H1 (cell line): Measurements from ENCODE around the gene NYAP2. TPM values are rescaled to one million over a fixed set of nuclear protein-coding genes. Genes with fewer than 3 reads are reported as not detected.

ENCODE experiments used
- CTCF ChIA-PET: fragments of 300-600 bp; sonication (Branson Sonifier 250); formaldehyde crosslinking; loops from one replicate; lab custom pipeline; 2021; ENCODE audit not compliant: partially characterized antibody; lab: Charles Lee
- POLR2A ChIA-PET: fragments of 300-600 bp; sonication (Branson Sonifier 250); formaldehyde crosslinking; loops from one replicate; lab custom pipeline; 2021; ENCODE audit warnings: inconsistent platforms; ENCODE audit not compliant: partially characterized antibody; lab: Charles Lee
- DNase-seq, 2 experiments: peaks; one replicate each; pipeline versions ENCODE4 v3.0.0 to v3.0.0-alpha.2; 2010 to 2022; ENCODE audit warnings: low spot score in 2 of 2, low read depth in 1 of 2, mixed read lengths in 1 of 2
- FAIRE-seq: peaks from 2 replicates; lab custom pipeline; 2011; peaks lifted over from hg19 to GRCh38; lab: Jason Lieb, UNC
- H2AFZ ChIP-seq: 2 replicates; pipeline ENCODE4 v1.8.1; 2012; ENCODE audit warnings: low read length, inconsistent platforms
- H2AK5ac ChIP-seq: 2 replicates; pipeline ENCODE4 v1.6.1; 2013; ENCODE audit warnings: low read depth, low read length
- H2BK120ac ChIP-seq: replicated peaks from 2 replicates; pipeline ENCODE3; 2013; ENCODE audit warnings: low read depth, low read length, inconsistent platforms
- H2BK12ac ChIP-seq: 2 replicates; pipeline ENCODE4 v1.6.1; 2013; ENCODE audit warnings: low read depth, low read length
- H2BK15ac ChIP-seq: 2 replicates; pipeline ENCODE4 v1.6.1; 2013; ENCODE audit warnings: low read length
- H2BK20ac ChIP-seq: 2 replicates; pipeline ENCODE4 v1.6.1; 2013; ENCODE audit warnings: low read length
- H2BK5ac ChIP-seq: 2 replicates; pipeline ENCODE4 v1.6.1; 2013; ENCODE audit warnings: low read depth, low read length
- H3K14ac ChIP-seq: 2 replicates; pipeline ENCODE4 v1.6.1; 2013; ENCODE audit warnings: inconsistent platforms; ENCODE audit not compliant: insufficient read length
- H3K18ac ChIP-seq: 2 replicates; pipeline ENCODE4 v1.6.1; 2013; ENCODE audit warnings: low read length; ENCODE audit errors: extremely low read depth
- H3K23ac ChIP-seq: 2 replicates; pipeline ENCODE4 v1.6.1; 2013; ENCODE audit warnings: inconsistent platforms; ENCODE audit not compliant: insufficient read length
- H3K23me2 ChIP-seq: 2 replicates; pipeline ENCODE4 v1.6.1; 2013; ENCODE audit warnings: low read depth, low read length
- H3K27ac ChIP-seq: 2 replicates; pipeline ENCODE4 v1.6.1; 2011; ENCODE audit warnings: low read depth, low read length, inconsistent platforms
- H3K27me3 ChIP-seq, 4 experiments: replicated peaks in 1 of 4; 1 replicate in 1 of 4; 2 replicates in 3 of 4; pipeline versions ENCODE4 v1.6.1 to v1.8.1; 2011 to 2013; ENCODE audit warnings: low read length in 3 of 4, mild to moderate bottlenecking in 3 of 4, inconsistent platforms in 2 of 4, mixed read lengths in 2 of 4, moderate library complexity in 1 of 4; ENCODE audit not compliant: control insufficient read depth in 3 of 4, insufficient read depth in 3 of 4; ENCODE audit errors: extremely low read depth in 1 of 4
- H3K36me3 ChIP-seq, 4 experiments: 2 replicates each; pipeline versions ENCODE4 v1.6.1 to v1.8.1; 2011 to 2013; ENCODE audit warnings: mild to moderate bottlenecking in 4 of 4, low read length in 3 of 4, moderate library complexity in 2 of 4, control low read depth in 1 of 4, inconsistent platforms in 1 of 4; ENCODE audit not compliant: insufficient read depth in 4 of 4, control insufficient read depth in 2 of 4
- H3K4ac ChIP-seq: replicated peaks from 2 replicates; pipeline ENCODE3; 2013; ENCODE audit warnings: low read length, low read depth, mixed read lengths, inconsistent platforms; ENCODE audit not compliant: insufficient read length
- H3K4me1 ChIP-seq, 4 experiments: replicated peaks in 1 of 4; 1 replicate in 1 of 4; 2 replicates in 3 of 4; pipeline versions ENCODE4 v1.6.1 to v1.8.1; 2011 to 2013; ENCODE audit warnings: low read length in 3 of 4, inconsistent platforms in 2 of 4, mixed read lengths in 1 of 4; ENCODE audit not compliant: insufficient read depth in 4 of 4, control insufficient read depth in 3 of 4
- H3K4me2 ChIP-seq, 2 experiments: 2 replicates each; pipeline versions ENCODE4 v1.6.1 to v1.8.1; 2011 to 2013; ENCODE audit warnings: low read depth in 2 of 2, low read length in 2 of 2, control low read depth in 1 of 2, inconsistent platforms in 1 of 2, mild to moderate bottlenecking in 1 of 2; ENCODE audit not compliant: insufficient read depth in 1 of 2
- H3K4me3 ChIP-seq, 4 experiments: fragments of 200-600, 300-600 bp in 1 of 4; sonication (generic), shearing (Covaris generic), sonication (Bioruptor Twin) in 1 of 4; 2 replicates each; pipeline versions ENCODE4 v1.5.1 to v1.8.1; 2011 to 2016; ENCODE audit warnings: low read length in 4 of 4, low read depth in 3 of 4, control low read depth in 2 of 4, inconsistent platforms in 2 of 4, mild to moderate bottlenecking in 2 of 4, mixed read lengths in 1 of 4, moderate library complexity in 1 of 4; ENCODE audit not compliant: insufficient read depth in 2 of 4; ENCODE audit errors: extremely low read depth in 1 of 4
- H3K56ac ChIP-seq: replicated peaks from 2 replicates; pipeline ENCODE3; 2013; ENCODE audit warnings: low read depth, mild to moderate bottlenecking, mixed read lengths, low read length, inconsistent platforms; ENCODE audit not compliant: insufficient read length
- H3K79me1 ChIP-seq: 2 replicates; pipeline ENCODE4 v1.6.1; 2013; ENCODE audit warnings: low read depth, low read length, control low read depth
- H3K79me2 ChIP-seq, 2 experiments: 2 replicates each; pipeline versions ENCODE4 v1.6.1 to v1.8.1; 2012 to 2013; ENCODE audit warnings: low read length in 2 of 2, mild to moderate bottlenecking in 2 of 2, inconsistent platforms in 1 of 2; ENCODE audit not compliant: insufficient read depth in 2 of 2, control insufficient read depth in 1 of 2
- H3K9ac ChIP-seq, 4 experiments: replicated peaks in 1 of 4; 1 replicate in 1 of 4; 2 replicates in 3 of 4; pipeline versions ENCODE4 v1.6.1 to v1.8.1; 2011 to 2013; ENCODE audit warnings: low read depth in 3 of 4, low read length in 3 of 4, control low read depth in 2 of 4, mild to moderate bottlenecking in 2 of 4, moderate library complexity in 2 of 4, inconsistent platforms in 1 of 4; ENCODE audit errors: extremely low read depth in 1 of 4
- H3K9me3 ChIP-seq, 2 experiments: 2 replicates each; pipeline versions ENCODE4 v1.6.1 to v1.8.1; 2012 to 2013; ENCODE audit warnings: mild to moderate bottlenecking in 2 of 2, moderate library complexity in 2 of 2, control low read depth in 1 of 2, inconsistent platforms in 1 of 2, low read depth in 1 of 2, low read length in 1 of 2, mixed read lengths in 1 of 2; ENCODE audit not compliant: insufficient read depth in 2 of 2
- H4K20me1 ChIP-seq, 2 experiments: replicated peaks in 1 of 2; 2 replicates each; pipeline versions ENCODE3 to v1.8.1; 2011 to 2013; ENCODE audit warnings: inconsistent platforms in 2 of 2, low read length in 2 of 2, mild to moderate bottlenecking in 1 of 2; ENCODE audit not compliant: insufficient read depth in 2 of 2, control insufficient read depth in 1 of 2
- H4K5ac ChIP-seq: 2 replicates; pipeline ENCODE4 v1.6.1; 2013; ENCODE audit warnings: low read length, low read depth, mixed read lengths, inconsistent platforms; ENCODE audit not compliant: insufficient read length
- H4K8ac ChIP-seq: 2 replicates; pipeline ENCODE4 v1.8.0; 2013; ENCODE audit warnings: mild to moderate bottlenecking, moderate library complexity, low read length, inconsistent platforms; ENCODE audit not compliant: insufficient read depth; ENCODE audit errors: extremely low read depth
- H4K91ac ChIP-seq: replicated peaks from 2 replicates; pipeline ENCODE3; 2013; ENCODE audit warnings: low read length, mixed read lengths, inconsistent platforms; ENCODE audit not compliant: insufficient read length
- WGBS, 2 experiments: shearing (Covaris generic) in 1 of 2; methylation state at CpG; one replicate each; pipeline versions ENCODE4 v1.1.6 to v1.1.7; 2013 to 2015; ENCODE audit warnings: low lambda C conversion rate in 2 of 2, mixed read lengths in 2 of 2, inconsistent platforms in 1 of 2, low coverage in 1 of 2, missing lambda C conversion rate in 1 of 2; ENCODE audit not compliant: insufficient replicate concordance in 2 of 2, insufficient coverage in 1 of 2, insufficient read length in 1 of 2; ENCODE audit errors: extremely low coverage in 1 of 2, missing lambda C conversion rate in 1 of 2; 5-methylcytosine and 5-hydroxymethylcytosine counted together
- polyA plus RNA-seq, 7 experiments: library from polyadenylated mRNA; depleted of rRNA in 3 of 7; stranded (reverse) in 5 of 7; unstranded in 2 of 7; fragments of >200 nt in 5 of 7; fragments of 200-250 nt in 2 of 7; gene quantifications; 1 replicate in 5 of 7; 2 replicates in 1 of 7; 4 replicates in 1 of 7; pipeline versions ENCODE4 v1.2.1 to v1.2.3, GENCODE V29; 2011 to 2013; ENCODE audit warnings: missing spikeins in 2 of 7, mixed read lengths in 2 of 7
- total RNA-seq: library from RNA; stranded (reverse); fragmentation: NEBNext Ultra II Directional; extraction: Animal tissue kit (Norgen Biotek cat#: 25700); gene quantifications from 2 replicates; pipeline ENCODE4 v1.2.1, GENCODE V29; 2021
- TF ChIP-seq, protein P1 (sequence below), 3 experiments: IDR thresholded peaks; 1 replicate in 2 of 3; 2 replicates in 1 of 3; pipeline versions ENCODE4 v1.5.1 to v1.6.1; 2011; ENCODE audit warnings: low read length in 3 of 3, mild to moderate bottlenecking in 3 of 3, inconsistent platforms in 2 of 3, low read depth in 1 of 3, moderate library complexity in 1 of 3; ENCODE audit not compliant: insufficient read depth in 1 of 3; ENCODE audit errors: control extremely low read depth in 1 of 3

The NYAP2 gene
- total and polyA plus RNA-seq, 2 of the 8 experiments (the other 6 are each of a cell fraction or from before 2014, with no cell fraction given): not detected

DNA sequence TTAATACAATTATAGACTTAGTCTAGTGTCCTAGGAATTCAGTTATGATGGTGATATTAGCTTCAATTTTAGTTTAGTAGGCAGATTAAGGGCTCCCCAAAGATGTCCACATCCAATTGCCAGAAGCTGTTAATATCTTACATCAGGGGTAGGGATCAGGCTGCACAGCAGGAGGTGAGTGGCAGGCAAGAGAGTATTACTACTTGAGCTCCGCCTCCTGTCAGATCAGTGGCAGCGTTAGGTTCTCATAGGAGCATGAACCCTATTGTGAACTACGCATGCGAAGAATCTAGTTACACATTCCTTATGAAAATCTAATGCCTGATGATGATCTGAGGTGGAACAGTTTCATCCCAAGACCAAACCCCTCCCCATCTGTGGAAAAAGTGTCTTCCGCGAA is 54.9 kb downstream of the NYAP2 start:
- ChIA-PET POLR2A (no interaction called here), CTCF (interaction anchor here (1.3 kb wide), 1 partner anchor 11 kb away, joined by 3 read pairs; no protein-coding TSS in a partner anchor)
- WGBS, 2 experiments: 92% methylated on average over 6 of the region's 6 CpGs; no CpG with 5 or more reads in 1 of the 2 experiments

More for the DNA sequence above, 54.9 kb downstream of the NYAP2 start:
- H2BK120ac ChIP-seq: no peak overlapping the region
- H4K8ac ChIP-seq: no peak overlapping the region
- H3K23ac ChIP-seq: no peak overlapping the region
- no peak overlapping the region for H3K4me3 ChIP-seq
- H4K5ac ChIP-seq: no peak overlapping the region
- H3K14ac ChIP-seq: no peak overlapping the region
- no peaks in the 10 kb centered on the region for H4K20me1 ChIP-seq
- peaks cover 0 to 6% (median 2%) of the 10 kb centered on the region in 4 experiments; a peak in 3 of 7 replicates for H3K4me1 ChIP-seq
- no peaks in the 10 kb centered on the region for H3K9me3 ChIP-seq
- DNase-seq: no peak
- no peak overlapping the region for H2BK5ac ChIP-seq
- no peak overlapping the region for H2AFZ ChIP-seq
- no peak overlapping the region for H3K4ac ChIP-seq
- TF ChIP-seq, protein P1, sequence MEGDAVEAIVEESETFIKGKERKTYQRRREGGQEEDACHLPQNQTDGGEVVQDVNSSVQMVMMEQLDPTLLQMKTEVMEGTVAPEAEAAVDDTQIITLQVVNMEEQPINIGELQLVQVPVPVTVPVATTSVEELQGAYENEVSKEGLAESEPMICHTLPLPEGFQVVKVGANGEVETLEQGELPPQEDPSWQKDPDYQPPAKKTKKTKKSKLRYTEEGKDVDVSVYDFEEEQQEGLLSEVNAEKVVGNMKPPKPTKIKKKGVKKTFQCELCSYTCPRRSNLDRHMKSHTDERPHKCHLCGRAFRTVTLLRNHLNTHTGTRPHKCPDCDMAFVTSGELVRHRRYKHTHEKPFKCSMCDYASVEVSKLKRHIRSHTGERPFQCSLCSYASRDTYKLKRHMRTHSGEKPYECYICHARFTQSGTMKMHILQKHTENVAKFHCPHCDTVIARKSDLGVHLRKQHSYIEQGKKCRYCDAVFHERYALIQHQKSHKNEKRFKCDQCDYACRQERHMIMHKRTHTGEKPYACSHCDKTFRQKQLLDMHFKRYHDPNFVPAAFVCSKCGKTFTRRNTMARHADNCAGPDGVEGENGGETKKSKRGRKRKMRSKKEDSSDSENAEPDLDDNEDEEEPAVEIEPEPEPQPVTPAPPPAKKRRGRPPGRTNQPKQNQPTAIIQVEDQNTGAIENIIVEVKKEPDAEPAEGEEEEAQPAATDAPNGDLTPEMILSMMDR (IDR thresholded peaks at IDR 0.05; ENCODE audit: control extremely low read depth in 1 of 3, insufficient read depth in 1 of 3, low read depth in 1 of 3, low read length in 3 of 3): no peak
- H3K36me3 ChIP-seq: no peaks in the 10 kb centered on the region
- no peak overlapping the region for H3K4me2 ChIP-seq
- no peaks in the 10 kb centered on the region for H3K27me3 ChIP-seq
- H3K9ac ChIP-seq: no peak overlapping the region
- H3K27ac ChIP-seq: no peak overlapping the region
- no peak overlapping the region for H4K91ac ChIP-seq
- FAIRE-seq: no peak
- H3K56ac ChIP-seq: no peak overlapping the region
- no peak overlapping the region for H2BK20ac ChIP-seq
- no peak overlapping the region for H2BK15ac ChIP-seq
- no peaks in the 10 kb centered on the region for H3K79me1 ChIP-seq
- no peak overlapping the region for H2BK12ac ChIP-seq
- H3K23me2 ChIP-seq: no peaks in the 10 kb centered on the region
- no peak overlapping the region for H2AK5ac ChIP-seq
- no peaks in the 10 kb centered on the region for H3K79me2 ChIP-seq
- no peak overlapping the region for H3K18ac ChIP-seq
